Activated naive CD4-positive, alpha-beta T cell treated with anti-CD3 and anti-CD28 coated beads for 36 hours (primary cell): ENCODE data around the gene RBL1. TPM values are rescaled to one million over a fixed set of nuclear protein-coding genes. Genes with fewer than 3 reads are reported as not detected.

ENCODE experiments used
- CTCF ChIA-PET: fragments of 350-600 bp; sonication (Branson Sonifier 250); formaldehyde crosslinking; loops from one replicate; lab custom pipeline; 2021; ENCODE audit warnings: antibody characterized with exemption; lab: Charles Lee
- DNase-seq: peaks from one replicate; pipeline ENCODE4 v3.0.0-alpha.2; 2020
- H3K27ac Mint-ChIP-seq: one replicate; pipeline ENCODE4 v1.8.0; 2021; ENCODE audit warnings: mild to moderate bottlenecking, mixed read lengths
- H3K27me3 Mint-ChIP-seq: one replicate; pipeline ENCODE4 v1.8.0; 2021; ENCODE audit warnings: low read depth, mixed read lengths
- H3K36me3 Mint-ChIP-seq: one replicate; pipeline ENCODE4 v1.8.0; 2021; ENCODE audit warnings: low read depth, mixed read lengths
- H3K4me1 Mint-ChIP-seq: one replicate; pipeline ENCODE4 v1.8.0; 2021; ENCODE audit warnings: low read depth, mixed read lengths
- H3K4me3 Mint-ChIP-seq: one replicate; pipeline ENCODE4 v1.8.0; 2021; ENCODE audit warnings: mild to moderate bottlenecking, moderate library complexity, mixed read lengths
- H3K9me3 Mint-ChIP-seq: one replicate; pipeline ENCODE4 v1.8.0; 2021; ENCODE audit warnings: mixed read lengths
- intact Hi-C: fragments of 100-400 bp; cut with micrococcal nuclease; formaldehyde crosslinking; loops from one replicate; pipeline ENCODE4 v1.15.1; 2023
- total RNA-seq, 2 experiments: library from RNA; stranded (reverse); gene quantifications; one replicate each; pipeline ENCODE4 v1.2.3, GENCODE V29; 2021

Gene RBL1
- total RNA-seq, 2 experiments from 2014 or later = 32.9 to 36.2 TPM

DNA sequence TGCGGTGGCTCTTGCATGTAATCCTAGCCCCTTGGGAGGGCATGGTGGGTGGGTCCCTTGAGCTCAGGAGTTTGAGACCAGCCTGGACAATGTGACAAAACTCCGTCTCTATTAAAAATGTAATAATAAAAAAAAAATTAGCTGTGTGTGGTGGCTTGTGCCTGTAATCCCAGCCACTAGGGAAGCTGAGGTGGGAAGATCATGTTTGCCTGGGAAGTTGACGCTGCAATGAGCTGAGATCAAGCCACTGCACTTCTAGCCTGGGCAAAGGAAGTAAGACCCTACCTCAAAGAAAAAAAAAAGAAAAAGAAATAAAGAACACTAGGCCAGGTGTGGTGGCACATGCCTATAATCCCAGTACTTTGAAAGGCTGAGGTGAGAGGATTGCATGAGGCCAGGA is 139.8 kb downstream of the RBL1 start:
- Mint-ChIP-seq H3K27ac (no peak overlapping the region), H3K4me1 (peaks cover 29% of the 10 kb centered on the region), H3K4me3 (no peak overlapping the region), H3K36me3 (no peaks in the 10 kb centered on the region), H3K9me3 (no peaks in the 10 kb centered on the region), H3K27me3 (no peaks in the 10 kb centered on the region)
- intact Hi-C loops = no loop called here
- DNase-seq = no peak
- CTCF ChIA-PET = interaction anchor here (0.6 kb wide), 1 partner anchor 20 kb away, joined by 3 read pairs; no protein-coding TSS in a partner anchor

GRCh38 chr20:36951979-36952738 is 143.6 kb downstream of the RBL1 start:
- CTCF ChIA-PET = no interaction called here
- DNase-seq = no peak
- Mint-ChIP-seq H3K27ac (peak overlapping the region; percentile 92), H3K4me1 (peaks cover 32% of the 10 kb centered on the region), H3K4me3 (peak overlapping the region; percentile 96), H3K27me3 (no peaks in the 10 kb centered on the region), H3K9me3 (no peaks in the 10 kb centered on the region), H3K36me3 (peaks cover 3% of the 10 kb centered on the region)
- intact Hi-C loops = loop anchor here (2.0 to 5.0 kb wide), 2 partner anchors 145 to 227 kb away; partner anchors contain the start of genes MROH8, RBL1 and RPN2

- Mint-ChIP-seq H3K36me3 (peaks cover 8% of the 10 kb centered on the region), H3K27me3 (no peaks in the 10 kb centered on the region), H3K9me3 (no peaks in the 10 kb centered on the region), H3K27ac (peak within 1 kb of the TSS; percentile 92), H3K4me1 (peaks cover 39% of the 10 kb centered on the region), H3K4me3 (peak within 1 kb of the TSS; percentile 96)
- CTCF ChIA-PET = no interaction called here
- DNase-seq = peak; percentile 89
- intact Hi-C loops = loop anchor here (2.0 to 5.0 kb wide), 2 partner anchors 146 to 227 kb away; partner anchors contain the start of genes MROH8, RBL1 and RPN2
These were observed 144.4 kb downstream of the RBL1 start, which contains the start of gene SAMHD1 for GRCh38 chr20:36951198-36951978. Gene SAMHD1, minus strand, starts transcription at chr20:36951708. Its CDS starts 65 bp downstream, at chr20:36951643.

DNA sequence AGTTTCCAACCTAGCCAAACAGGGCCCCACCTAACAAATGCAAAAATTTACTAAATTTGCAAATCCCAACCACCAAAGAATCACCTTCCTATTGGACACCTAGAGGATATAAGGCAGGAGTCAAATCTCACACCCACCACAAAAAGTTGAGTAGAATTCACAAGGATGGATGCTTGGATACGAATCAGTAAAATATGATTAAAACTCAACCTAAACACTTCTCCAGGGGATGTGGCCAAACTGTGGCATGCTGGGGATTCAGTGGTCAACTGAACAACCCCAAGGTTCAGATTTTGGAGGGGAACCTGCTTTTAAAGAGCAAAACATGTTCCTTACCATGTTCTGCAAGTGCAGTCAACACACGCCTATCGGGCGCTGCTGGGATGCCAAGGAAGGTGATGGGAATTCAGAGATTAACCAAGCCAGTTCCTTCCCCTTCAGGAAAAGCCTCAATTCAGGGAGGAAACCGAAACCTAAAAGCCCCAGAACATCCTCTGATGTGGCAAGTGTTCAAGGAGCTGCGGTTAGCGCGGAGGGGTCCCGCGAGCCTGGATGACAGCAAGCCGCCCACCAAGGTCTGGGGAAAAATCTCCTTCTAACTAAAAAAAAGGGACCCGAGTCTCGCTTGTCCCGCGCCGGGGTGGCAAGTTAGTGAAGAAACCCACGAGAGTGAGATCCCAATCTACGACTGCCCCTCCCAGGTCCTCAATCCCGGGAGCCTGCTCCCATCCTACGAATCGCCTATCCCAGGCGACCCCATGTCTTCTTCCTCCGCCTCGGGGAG is 145.2 kb downstream of the RBL1 start:
- CTCF ChIA-PET = no interaction called here
- peak; percentile 41 for DNase-seq
- Mint-ChIP-seq H3K27ac (peak overlapping the region; percentile 92), H3K9me3 (no peaks in the 10 kb centered on the region), H3K4me1 (peaks cover 43% of the 10 kb centered on the region), H3K36me3 (peaks cover 10% of the 10 kb centered on the region), H3K27me3 (no peaks in the 10 kb centered on the region), H3K4me3 (peak overlapping the region; percentile 96)
- intact Hi-C loops = loop anchor here (1.0 to 5.0 kb wide), 3 partner anchors 21 to 228 kb away; partner anchors contain the start of genes MROH8, RBL1 and RPN2

Other genes starting within 250 kb of the RBL1 start
- not detected for gene TLDC2, start 219.9 kb downstream of the RBL1 start, total RNA-seq
- 10 to 100 TPM; 29.9 to 33.5 TPM for gene SAMHD1, start 144.3 kb downstream of the RBL1 start, total RNA-seq
- gene RPN2, start 83.3 kb upstream of the RBL1 start, total RNA-seq = 100 to 1,000 TPM; 102 to 104 TPM
- under 1 TPM; 0.54 to 0.91 TPM for gene MROH8, start 83.6 kb upstream of the RBL1 start, total RNA-seq
- not detected for gene GHRH, start 165.8 kb upstream of the RBL1 start, total RNA-seq
- gene MANBAL, start 193.7 kb upstream of the RBL1 start, total RNA-seq = 10 to 100 TPM in 1 of 2 experiments, 1 to 10 TPM in 1; 9.4 to 10.4 TPM